BLaER1 (cell line): Measurements from ENCODE around the gene FYN.
"Not testable (repeated sequence)": the region's sequence is repeated elsewhere in the genome, so short reads cannot be mapped to it uniquely, and the experiment has no call there.

ENCODE experiments used
- H3K27ac ChIP-seq: shearing (Covaris generic); formaldehyde crosslinking; 2 replicates; pipeline ENCODE4 v1.8.1; 2022
- H3K27me3 ChIP-seq: shearing (Covaris generic); formaldehyde crosslinking; 2 replicates; pipeline ENCODE4 v1.8.1; 2022
- H3K36me3 ChIP-seq: shearing (Covaris generic); formaldehyde crosslinking; 2 replicates; pipeline ENCODE4 v1.8.1; 2022
- H3K4me1 ChIP-seq: shearing (Covaris generic); formaldehyde crosslinking; 2 replicates; pipeline ENCODE4 v1.8.1; 2022
- H3K4me2 ChIP-seq: shearing (Covaris generic); formaldehyde crosslinking; 2 replicates; pipeline ENCODE4 v1.8.1; 2022
- H3K4me3 ChIP-seq: shearing (Covaris generic); formaldehyde crosslinking; 2 replicates; pipeline ENCODE4 v1.8.1; 2022
- H3K9ac ChIP-seq: shearing (Covaris generic); formaldehyde crosslinking; 2 replicates; pipeline ENCODE4 v1.8.1; 2022
- H3K9me3 ChIP-seq: shearing (Covaris generic); formaldehyde crosslinking; 2 replicates; pipeline ENCODE4 v1.8.1; 2022
- H4K20me1 ChIP-seq: shearing (Covaris generic); formaldehyde crosslinking; 2 replicates; pipeline ENCODE4 v1.8.1; 2022
- Cebpa-rat ChIP-seq: shearing (Covaris generic); IDR thresholded peaks from 2 replicates; pipeline ENCODE4 v1.8.1; 2022

FYN gene

DNA sequence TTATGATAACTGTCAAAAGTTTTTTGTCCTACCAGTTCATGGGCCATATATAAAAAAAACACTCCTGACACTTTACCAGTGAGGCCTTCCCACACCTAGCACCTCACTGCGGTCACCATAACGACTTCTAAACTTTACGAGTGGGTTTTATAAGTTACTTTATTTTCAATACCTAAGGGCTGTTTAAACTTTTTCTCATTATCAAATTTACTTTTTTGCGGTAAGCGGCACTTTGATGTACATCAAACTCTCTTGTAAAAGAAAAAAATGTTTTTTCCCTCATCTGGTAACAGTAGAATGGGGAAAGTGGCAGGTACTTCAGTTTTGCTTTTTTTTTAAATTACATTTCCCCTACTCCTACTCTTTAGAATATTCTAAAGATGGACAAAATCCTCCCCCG, 36.2 kb downstream of the FYN start:
- H3K4me1 ChIP-seq, result peaks cover 83% of the 10 kb centered on the region
- H4K20me1 ChIP-seq, result peaks cover 1% of the 10 kb centered on the region; the same call in 1 of the 2 replicates
- H3K4me2 ChIP-seq, result no peak overlapping the region
- H3K9me3 ChIP-seq, result 0 out of 2 replicates have a peak, but pooled peaks cover 16% of the 10 kb centered on the region
- no peak overlapping the region for H3K9ac ChIP-seq
- no peak overlapping the region for H3K4me3 ChIP-seq
- TF ChIP-seq Cebpa-rat, result no peak
- H3K27ac ChIP-seq, result no peak overlapping the region
- peaks cover 47% of the 10 kb centered on the region for H3K36me3 ChIP-seq
- H3K27me3 ChIP-seq, result no peaks in the 10 kb centered on the region

DNA sequence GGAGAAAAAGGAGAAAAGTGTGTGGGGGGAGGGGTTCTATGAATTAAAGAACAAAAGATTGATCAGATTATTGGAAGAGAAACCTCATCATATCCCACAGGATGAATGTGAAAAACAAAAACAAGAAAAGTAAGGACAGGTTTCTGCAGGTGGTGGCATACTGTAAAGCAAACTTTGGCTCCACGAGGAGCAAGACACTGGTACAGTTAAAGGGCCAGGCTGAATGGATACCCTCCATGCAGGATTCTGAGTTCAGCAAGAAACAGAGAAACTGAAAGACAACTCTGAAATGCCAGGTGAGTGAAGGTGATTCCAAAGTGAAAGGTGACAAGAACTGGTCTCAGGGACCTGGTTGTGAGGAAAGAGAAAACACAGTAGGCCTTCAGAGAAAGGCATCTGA, 37.4 kb downstream of the FYN start:
- Histone ChIP-seq H3K9me3 (0 out of 2 replicates have a peak, but pooled peaks cover 16% of the 10 kb centered on the region), H3K27me3 (no peaks in the 10 kb centered on the region), H3K9ac (no peak overlapping the region), H3K4me2 (no peak overlapping the region), H3K27ac (no peak overlapping the region), H3K36me3 (peaks cover 47% of the 10 kb centered on the region), H3K4me1 (peaks cover 79% of the 10 kb centered on the region), H4K20me1 (no peaks in the 10 kb centered on the region; the same call in 1 of the 2 replicates), H3K4me3 (no peak overlapping the region)
- no peak for TF ChIP-seq Cebpa-rat

DNA sequence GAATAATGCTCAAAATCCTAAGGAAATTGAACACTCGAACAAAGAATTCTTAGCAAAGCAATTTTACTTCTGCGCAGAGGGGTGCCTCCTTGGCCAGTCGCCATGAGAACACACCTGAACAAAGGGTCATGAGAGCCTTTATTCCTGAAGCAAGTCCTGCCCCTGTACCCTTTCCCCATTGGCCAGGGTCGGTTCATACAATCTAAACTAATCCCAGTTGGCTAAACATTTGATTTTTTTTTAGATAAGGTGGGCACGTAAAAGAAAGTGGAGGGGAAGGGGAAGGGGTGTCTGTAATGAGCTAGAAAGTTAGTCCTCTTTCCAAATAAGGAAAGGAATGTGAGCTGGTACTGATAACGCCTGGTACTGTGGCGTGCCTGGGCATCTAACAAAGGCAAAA, 37.9 kb downstream of the FYN start:
- not testable (repeated sequence) for H4K20me1 ChIP-seq, H3K4me3 ChIP-seq, H3K27ac ChIP-seq, H3K4me2 ChIP-seq, H3K27me3 ChIP-seq, H3K9ac ChIP-seq
- Histone ChIP-seq H3K36me3 (peaks cover 50% of the 10 kb centered on the region), H3K4me1 (peaks cover 75% of the 10 kb centered on the region), H3K9me3 (0 out of 2 replicates have a peak, but pooled peaks cover 16% of the 10 kb centered on the region)

DNA sequence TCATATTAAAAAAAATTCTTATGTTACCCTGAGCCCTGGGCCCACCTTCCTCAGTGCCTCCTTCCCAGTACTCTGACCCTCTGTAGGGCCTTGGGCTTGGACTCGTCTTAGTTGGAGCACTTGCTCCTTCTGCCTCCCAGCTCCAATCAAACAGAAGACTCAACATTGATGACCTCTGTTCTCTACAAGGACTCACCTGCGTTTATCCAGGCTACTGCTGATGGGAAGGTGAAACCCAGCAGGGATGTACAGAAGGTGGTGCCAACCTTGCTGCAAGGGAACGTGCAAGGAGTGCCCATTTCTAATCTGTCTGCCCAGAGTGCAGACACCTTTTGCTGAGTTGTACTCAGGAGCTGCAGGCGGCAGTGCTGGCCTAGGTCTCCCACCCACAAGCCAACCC, 38.9 kb downstream of the FYN start:
- no peak overlapping the region for H3K9ac ChIP-seq
- TF ChIP-seq Cebpa-rat, result no peak
- peaks cover 55% of the 10 kb centered on the region for H3K36me3 ChIP-seq
- peaks cover 7% of the 10 kb centered on the region; the same call in 1 of the 2 replicates for H4K20me1 ChIP-seq
- no peak overlapping the region for H3K4me3 ChIP-seq
- H3K9me3 ChIP-seq, result 0 out of 2 replicates have a peak, but pooled peaks cover 16% of the 10 kb centered on the region
- peaks cover 65% of the 10 kb centered on the region for H3K4me1 ChIP-seq
- H3K27ac ChIP-seq, result no peak overlapping the region
- no peak overlapping the region for H3K4me2 ChIP-seq
- H3K27me3 ChIP-seq, result no peaks in the 10 kb centered on the region

DNA sequence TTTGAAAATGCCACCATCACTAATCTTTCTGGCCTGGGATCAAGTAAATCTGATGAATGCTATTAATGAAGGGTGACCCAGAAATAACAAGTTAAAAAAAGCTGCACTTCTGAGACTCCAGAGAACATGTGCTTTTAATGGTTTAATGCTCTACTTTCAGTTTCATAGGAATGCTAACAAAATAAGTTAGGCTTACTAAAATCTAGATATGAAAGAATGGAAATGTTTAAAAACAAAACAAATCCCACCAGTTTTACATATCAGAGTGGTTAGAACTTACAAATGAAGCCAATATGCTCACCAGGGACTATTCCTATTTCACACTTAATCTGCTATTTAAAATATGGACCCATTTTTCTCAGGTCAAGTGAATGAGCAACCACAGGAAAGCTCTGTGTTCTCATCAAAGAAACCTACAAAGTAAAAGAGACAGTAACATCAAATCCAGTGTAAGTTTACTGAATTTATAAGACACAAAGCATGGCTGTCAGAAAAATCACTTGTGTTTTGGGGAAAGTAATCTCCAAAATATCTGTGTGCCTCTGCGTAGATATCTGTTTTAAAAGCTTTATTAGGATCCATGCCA, 40.3 kb downstream of the FYN start:
- H3K27ac ChIP-seq, result peak overlapping the region; percentile 30; the same call in 1 of the 2 replicates
- H4K20me1 ChIP-seq, result peaks cover 11% of the 10 kb centered on the region; the same call in 1 of the 2 replicates
- peaks cover 51% of the 10 kb centered on the region for H3K4me1 ChIP-seq
- no peak overlapping the region for H3K9ac ChIP-seq
- H3K27me3 ChIP-seq, result no peaks in the 10 kb centered on the region
- H3K4me3 ChIP-seq, result no peak overlapping the region
- H3K4me2 ChIP-seq, result peak overlapping the region; percentile 32
- H3K9me3 ChIP-seq, result 0 out of 2 replicates have a peak, but pooled peaks cover 13% of the 10 kb centered on the region
- H3K36me3 ChIP-seq, result peaks cover 56% of the 10 kb centered on the region
- TF ChIP-seq Cebpa-rat, result no peak

DNA sequence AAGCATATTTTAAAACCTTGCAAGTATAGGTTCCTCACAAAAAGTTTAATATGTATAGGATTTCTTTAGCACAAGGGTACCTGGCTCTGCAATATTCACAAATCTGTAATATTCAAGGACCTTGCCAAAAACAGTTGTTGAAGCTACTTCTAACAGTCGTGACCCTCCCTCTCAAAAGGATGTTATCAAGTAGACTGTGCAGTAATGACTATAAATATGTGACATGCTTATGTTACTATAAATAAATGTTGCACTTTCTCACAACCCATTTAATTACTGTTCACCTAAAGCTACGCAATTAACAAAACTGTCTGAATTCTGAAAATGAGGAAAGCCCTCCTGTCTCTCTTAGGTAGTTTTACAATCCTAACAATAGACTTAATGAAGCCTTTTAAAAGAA, 41.8 kb downstream of the FYN start:
- no peak overlapping the region for H3K4me3 ChIP-seq
- peaks cover 47% of the 10 kb centered on the region for H3K36me3 ChIP-seq
- peak overlapping the region; percentile 17; the same call in 1 of the 2 replicates for H3K4me2 ChIP-seq
- H3K9ac ChIP-seq, result no peak overlapping the region
- peaks cover 36% of the 10 kb centered on the region for H3K4me1 ChIP-seq
- H3K9me3 ChIP-seq, result 0 out of 2 replicates have a peak, but pooled peaks cover 7% of the 10 kb centered on the region
- TF ChIP-seq Cebpa-rat, result no peak
- no peak overlapping the region for H3K27ac ChIP-seq
- peaks cover 11% of the 10 kb centered on the region; the same call in 1 of the 2 replicates for H4K20me1 ChIP-seq
- H3K27me3 ChIP-seq, result no peaks in the 10 kb centered on the region

DNA sequence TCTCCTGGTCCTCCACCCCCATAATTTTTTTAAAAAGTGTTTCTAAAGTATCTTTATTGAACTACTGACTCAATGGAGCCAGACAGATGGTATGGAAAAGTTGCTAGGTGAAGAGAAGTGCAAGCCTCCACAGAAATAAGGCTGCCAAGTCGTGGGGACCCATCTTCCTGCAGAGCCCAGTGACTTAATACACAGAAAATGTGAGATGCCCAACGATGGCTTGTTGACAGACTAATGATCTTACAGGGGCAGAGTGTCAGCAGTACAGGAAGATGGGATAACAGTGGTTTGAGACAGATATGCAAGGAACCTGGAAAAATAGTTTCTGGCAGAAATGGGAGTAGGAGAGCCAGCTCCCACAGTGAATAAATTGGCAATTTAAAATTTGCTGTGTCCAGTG, 43.3 kb downstream of the FYN start:
- no peaks in the 10 kb centered on the region for H3K9me3 ChIP-seq
- no peak overlapping the region for H3K9ac ChIP-seq
- no peak for TF ChIP-seq Cebpa-rat
- no peaks in the 10 kb centered on the region for H3K27me3 ChIP-seq
- no peak overlapping the region for H3K27ac ChIP-seq
- no peak overlapping the region for H3K4me3 ChIP-seq
- no peak overlapping the region for H3K4me2 ChIP-seq
- peaks cover 37% of the 10 kb centered on the region for H3K4me1 ChIP-seq
- H4K20me1 ChIP-seq, result peaks cover 22% of the 10 kb centered on the region; the same call in 1 of the 2 replicates
- H3K36me3 ChIP-seq, result peaks cover 40% of the 10 kb centered on the region

DNA sequence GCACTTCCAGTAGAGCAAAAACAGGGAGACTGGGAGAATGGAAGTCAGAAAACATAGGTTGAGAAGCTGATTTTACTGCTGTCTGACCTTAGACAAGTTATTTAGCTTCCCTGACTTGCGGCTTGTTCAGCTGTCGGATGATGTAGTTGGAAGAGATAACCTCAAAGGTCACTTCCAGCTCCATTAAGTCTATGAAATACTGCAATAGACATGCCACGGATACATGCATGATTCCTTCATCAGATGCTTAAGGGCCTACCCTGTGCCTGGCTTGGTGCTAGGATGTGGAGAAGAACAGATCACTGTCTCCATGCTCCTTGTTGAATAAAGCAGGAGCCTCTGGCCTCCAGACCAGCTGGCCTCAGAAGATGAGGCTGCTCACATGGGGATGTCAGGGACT, 43.7 kb downstream of the FYN start:
- no peak overlapping the region for H3K4me2 ChIP-seq
- H3K4me1 ChIP-seq, result peaks cover 39% of the 10 kb centered on the region
- TF ChIP-seq Cebpa-rat, result no peak
- H3K27ac ChIP-seq, result no peak overlapping the region
- no peaks in the 10 kb centered on the region for H3K9me3 ChIP-seq
- H3K4me3 ChIP-seq, result no peak overlapping the region
- no peak overlapping the region for H3K9ac ChIP-seq
- peaks cover 26% of the 10 kb centered on the region; the same call in 1 of the 2 replicates for H4K20me1 ChIP-seq
- H3K36me3 ChIP-seq, result peaks cover 38% of the 10 kb centered on the region
- no peaks in the 10 kb centered on the region for H3K27me3 ChIP-seq

DNA sequence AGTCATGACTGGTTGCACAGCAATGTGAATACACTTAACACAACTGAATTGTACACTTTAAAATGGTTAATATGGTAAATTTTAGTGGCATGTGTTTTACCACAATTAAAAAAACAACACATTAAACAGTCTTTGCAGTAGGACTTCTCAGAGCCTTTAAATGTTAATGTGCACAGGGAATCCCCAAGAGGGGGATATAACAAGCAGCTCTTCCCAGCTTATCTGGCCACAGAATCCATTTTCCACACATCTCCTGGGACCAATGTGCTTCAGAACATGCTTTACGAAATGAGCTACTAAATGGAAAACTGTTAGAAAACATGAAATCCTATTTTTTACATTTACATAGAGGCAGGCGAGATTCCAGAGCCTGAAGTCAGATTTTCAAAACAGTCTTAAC, 44.4 kb downstream of the FYN start:
- no peak for TF ChIP-seq Cebpa-rat
- Histone ChIP-seq H3K27me3 (no peaks in the 10 kb centered on the region), H3K4me3 (no peak overlapping the region), H3K27ac (no peak overlapping the region), H3K4me1 (peaks cover 39% of the 10 kb centered on the region), H3K9ac (no peak overlapping the region), H3K36me3 (peaks cover 31% of the 10 kb centered on the region), H3K4me2 (no peak overlapping the region), H4K20me1 (peaks cover 30% of the 10 kb centered on the region; the same call in 1 of the 2 replicates), H3K9me3 (no peaks in the 10 kb centered on the region)

DNA sequence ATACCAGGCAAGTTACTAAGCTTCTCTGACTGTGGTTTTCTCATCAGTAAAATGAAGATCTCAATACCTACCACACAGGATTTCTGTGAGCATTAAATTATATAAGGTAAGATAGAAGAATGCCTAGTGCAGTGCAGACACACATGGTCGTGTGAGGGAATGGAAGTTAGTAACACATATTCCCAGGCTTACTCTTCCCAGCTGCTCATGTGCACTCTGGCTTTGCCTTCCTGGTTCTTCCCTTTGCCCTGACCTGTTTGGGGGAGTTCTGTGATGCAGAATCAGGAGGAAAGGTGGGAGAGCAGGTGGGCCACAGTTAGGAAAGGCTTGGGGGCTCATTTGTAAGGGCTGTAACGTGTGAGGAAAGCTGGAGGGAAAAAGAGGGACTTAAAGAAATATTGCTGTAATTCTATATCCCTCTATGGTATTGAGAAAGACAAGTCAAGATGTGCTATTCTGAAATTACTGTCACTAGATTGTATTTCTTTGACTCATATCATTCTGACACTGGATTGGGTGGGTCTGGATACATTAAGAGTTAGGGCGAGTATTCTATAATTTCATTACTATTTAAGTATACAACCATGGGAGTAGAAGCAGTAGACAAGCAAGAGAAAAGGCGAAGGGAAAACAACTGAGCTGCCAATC, 47.7 kb downstream of the FYN start:
- Histone ChIP-seq H3K4me2 (no peak overlapping the region), H3K4me1 (peaks cover 26% of the 10 kb centered on the region), H4K20me1 (peaks cover 39% of the 10 kb centered on the region; the same call in 1 of the 2 replicates), H3K4me3 (no peak overlapping the region), H3K9me3 (no peaks in the 10 kb centered on the region), H3K9ac (no peak overlapping the region), H3K27me3 (no peaks in the 10 kb centered on the region), H3K27ac (no peak overlapping the region), H3K36me3 (peaks cover 35% of the 10 kb centered on the region)
- no peak for TF ChIP-seq Cebpa-rat
